Mucosa of descending colon (tissue), 3 donors: Measurements from ENCODE around the gene FLNB. TPM values are rescaled to one million over a fixed set of nuclear protein-coding genes. Genes with fewer than 3 reads are reported as not detected.

ENCODE experiments used
- ATAC-seq: fragments of 200-7000 bp; cut with Tn5 transposase; one replicate; pipeline ENCODE4 v1.9.1; 2020; ENCODE audit warnings: mild to moderate bottlenecking, moderate library complexity
- DNase-seq, 3 donors: peaks; one replicate each; pipeline ENCODE4 v3.0.0-alpha.2; 2020
- H3K36me3 ChIP-seq: fragments of 200-600 bp; one replicate; pipeline ENCODE4 v1.8.0; 2021; ENCODE audit warnings: low read depth, mild to moderate bottlenecking
- H3K4me1 ChIP-seq: fragments of 200-600 bp; one replicate; pipeline ENCODE4 v1.8.0; 2021; ENCODE audit warnings: low read depth, mild to moderate bottlenecking
- H3K4me3 ChIP-seq: fragments of 200-600 bp; one replicate; pipeline ENCODE4 v1.8.0; 2021; ENCODE audit warnings: mild to moderate bottlenecking
- H3K9me3 ChIP-seq: fragments of 200-600 bp; one replicate; pipeline ENCODE4 v1.8.0; 2021; ENCODE audit warnings: mild to moderate bottlenecking
- intact Hi-C, 2 donors: fragments of 100-400 bp; cut with DNase I in 1 of 2; cut with micrococcal nuclease in 1 of 2; formaldehyde crosslinking; loops; one replicate each; pipeline versions ENCODE4 v1.11.0 to v1.11.1; 2022; cut with DNase I, micrococcal nuclease
- total RNA-seq, 3 donors: library from RNA; stranded (reverse); fragmentation: NEBNext Ultra II Directional in 2 of 3; extraction: Animal tissue kit (Norgen Biotek cat#: 25700) in 2 of 3; gene quantifications; one replicate each; pipeline versions ENCODE4 v1.2.1 to v1.2.4, GENCODE V29; 2021 to 2023
- TF ChIP-seq, protein P1 (sequence below): fragments of 200-600 bp; IDR thresholded peaks from one replicate; pipeline ENCODE4 v1.8.0; 2022; ENCODE audit warnings: antibody characterized with exemption, mild to moderate bottlenecking
- donor health status: DM: no; HTN: no; CAD: no; lungs with moderate emphysema.
- donor health status: DM: no; HTN: no; CAD: no.
- donor health status: DM: no; HTN: yes; CAD: no.

FLNB gene
- total RNA-seq, 3 donors from 2014 or later: 256 to 555 (median 357) TPM

DNA sequence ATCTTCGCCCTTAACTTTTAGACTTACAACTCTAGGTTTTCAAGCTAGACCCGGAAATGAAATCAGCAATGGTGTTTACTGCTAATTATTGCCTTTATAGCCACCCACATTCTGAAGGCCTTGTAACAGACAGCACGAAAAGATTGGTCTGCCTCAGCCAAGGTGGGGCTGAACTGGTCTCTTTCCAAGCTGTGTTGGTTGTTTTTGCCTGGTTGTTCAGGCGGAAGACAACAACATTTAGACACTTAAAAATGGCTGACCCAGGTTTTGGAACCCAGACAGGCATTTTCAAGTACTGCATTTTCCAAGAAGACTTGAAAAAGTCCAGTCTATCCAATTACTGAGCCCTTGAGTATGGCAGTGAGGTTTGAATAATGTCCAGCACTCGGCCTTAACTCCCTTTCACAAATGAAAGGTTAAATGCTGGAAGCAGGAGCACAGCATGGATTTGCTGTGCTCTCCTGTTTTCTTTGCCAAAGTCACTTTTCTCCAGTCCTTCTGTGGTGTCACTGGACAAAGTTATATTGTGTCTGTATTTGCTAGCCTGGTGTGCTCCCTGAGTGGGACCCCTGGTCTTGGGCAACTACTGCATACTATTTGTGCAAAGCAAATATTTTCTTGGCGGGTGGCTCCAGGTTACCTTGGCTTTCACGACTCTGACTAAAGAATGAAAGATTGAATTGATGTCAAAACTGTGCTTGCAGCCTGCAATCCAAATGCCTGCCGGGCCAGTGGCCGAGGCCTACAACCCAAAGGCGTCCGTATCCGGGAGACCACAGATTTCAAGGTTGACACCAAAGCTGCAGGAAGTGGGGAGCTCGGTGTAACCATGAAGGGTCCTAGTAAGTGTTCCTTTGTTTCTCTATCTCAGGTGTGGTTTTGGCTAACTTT lies 93.5 kb downstream of the FLNB start:
- Histone ChIP-seq H3K4me3 (no peak overlapping the region), H3K36me3 (peaks cover 13% of the 10 kb centered on the region), H3K4me1 (peaks cover 3% of the 10 kb centered on the region), H3K9me3 (no peaks in the 10 kb centered on the region)
- DNase-seq (peak in 1 of 3 donors; percentile 34), ATAC-seq (peak; percentile 57)
- intact Hi-C loops: no loop called here
- TF ChIP-seq, protein P1, sequence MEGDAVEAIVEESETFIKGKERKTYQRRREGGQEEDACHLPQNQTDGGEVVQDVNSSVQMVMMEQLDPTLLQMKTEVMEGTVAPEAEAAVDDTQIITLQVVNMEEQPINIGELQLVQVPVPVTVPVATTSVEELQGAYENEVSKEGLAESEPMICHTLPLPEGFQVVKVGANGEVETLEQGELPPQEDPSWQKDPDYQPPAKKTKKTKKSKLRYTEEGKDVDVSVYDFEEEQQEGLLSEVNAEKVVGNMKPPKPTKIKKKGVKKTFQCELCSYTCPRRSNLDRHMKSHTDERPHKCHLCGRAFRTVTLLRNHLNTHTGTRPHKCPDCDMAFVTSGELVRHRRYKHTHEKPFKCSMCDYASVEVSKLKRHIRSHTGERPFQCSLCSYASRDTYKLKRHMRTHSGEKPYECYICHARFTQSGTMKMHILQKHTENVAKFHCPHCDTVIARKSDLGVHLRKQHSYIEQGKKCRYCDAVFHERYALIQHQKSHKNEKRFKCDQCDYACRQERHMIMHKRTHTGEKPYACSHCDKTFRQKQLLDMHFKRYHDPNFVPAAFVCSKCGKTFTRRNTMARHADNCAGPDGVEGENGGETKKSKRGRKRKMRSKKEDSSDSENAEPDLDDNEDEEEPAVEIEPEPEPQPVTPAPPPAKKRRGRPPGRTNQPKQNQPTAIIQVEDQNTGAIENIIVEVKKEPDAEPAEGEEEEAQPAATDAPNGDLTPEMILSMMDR: no peak

GRCh38 chr3:58102390-58102750 lies 94.1 kb downstream of the FLNB start:
- no peak for DNase-seq
- no peak for ATAC-seq
- intact Hi-C loops: no loop called here
- peaks cover 3% of the 10 kb centered on the region for H3K4me1 ChIP-seq
- H3K9me3 ChIP-seq: no peaks in the 10 kb centered on the region
- H3K36me3 ChIP-seq: peaks cover 13% of the 10 kb centered on the region
- H3K4me3 ChIP-seq: no peak overlapping the region
- TF ChIP-seq, protein P1: no peak

- DNase-seq (peak in 1 of 3 donors; percentile 27), ATAC-seq (peak; percentile 10)
- TF ChIP-seq, protein P1: no peak
- Histone ChIP-seq H3K36me3 (peaks cover 13% of the 10 kb centered on the region), H3K4me1 (peaks cover 3% of the 10 kb centered on the region), H3K9me3 (no peaks in the 10 kb centered on the region), H3K4me3 (no peak overlapping the region)
- intact Hi-C loops: no loop called here
These were observed 94.8 kb downstream of the FLNB start for GRCh38 chr3:58102976-58103451.

- no peak for ATAC-seq
- Histone ChIP-seq H3K36me3 (peaks cover 7% of the 10 kb centered on the region), H3K9me3 (no peaks in the 10 kb centered on the region), H3K4me1 (peaks cover 3% of the 10 kb centered on the region), H3K4me3 (no peak overlapping the region)
- DNase-seq: no peak
- intact Hi-C loops: no loop called here
- TF ChIP-seq, protein P1: no peak
These were observed 95.9 kb downstream of the FLNB start for GRCh38 chr3:58104151-58104550.

GRCh38 chr3:58104712-58105111 lies 96.5 kb downstream of the FLNB start:
- intact Hi-C loops: no loop called here
- no peak for DNase-seq
- H3K4me1 ChIP-seq: peaks cover 3% of the 10 kb centered on the region
- no peaks in the 10 kb centered on the region for H3K9me3 ChIP-seq
- no peak overlapping the region for H3K4me3 ChIP-seq
- TF ChIP-seq, protein P1: no peak
- H3K36me3 ChIP-seq: peaks cover 7% of the 10 kb centered on the region
- no peak for ATAC-seq
